ENCODE measurements around the gene CLASP1.
"Not testable (repeated sequence)": the region's sequence is repeated elsewhere in the genome, so short reads cannot be mapped to it uniquely, and the experiment has no call there.

The CLASP1 gene

GRCh38 chr2:121298476-121298875 lies 350.8 kb downstream of the CLASP1 start:
- DNase-seq = no peak

DNA sequence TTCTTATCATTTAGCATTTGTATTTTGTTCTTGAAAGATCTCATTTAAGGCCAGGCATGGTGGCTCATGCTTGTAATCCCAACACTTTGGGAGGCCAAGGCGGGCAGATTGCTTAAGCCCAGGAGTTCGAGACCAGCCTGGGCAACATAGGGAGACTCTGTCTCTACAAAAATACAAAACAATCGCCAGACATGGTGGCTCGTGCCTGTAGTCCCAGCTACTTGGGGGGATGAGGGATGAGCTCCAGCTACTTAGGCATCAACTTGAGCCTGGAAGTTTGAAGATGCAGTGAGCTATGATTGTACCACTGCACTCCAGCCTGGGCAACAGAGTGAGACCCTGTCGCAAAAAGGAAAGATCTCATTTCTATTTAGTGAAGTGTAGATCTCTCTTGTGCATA lies 351.4 kb downstream of the CLASP1 start:
- not testable (repeated sequence) for DNase-seq

DNA sequence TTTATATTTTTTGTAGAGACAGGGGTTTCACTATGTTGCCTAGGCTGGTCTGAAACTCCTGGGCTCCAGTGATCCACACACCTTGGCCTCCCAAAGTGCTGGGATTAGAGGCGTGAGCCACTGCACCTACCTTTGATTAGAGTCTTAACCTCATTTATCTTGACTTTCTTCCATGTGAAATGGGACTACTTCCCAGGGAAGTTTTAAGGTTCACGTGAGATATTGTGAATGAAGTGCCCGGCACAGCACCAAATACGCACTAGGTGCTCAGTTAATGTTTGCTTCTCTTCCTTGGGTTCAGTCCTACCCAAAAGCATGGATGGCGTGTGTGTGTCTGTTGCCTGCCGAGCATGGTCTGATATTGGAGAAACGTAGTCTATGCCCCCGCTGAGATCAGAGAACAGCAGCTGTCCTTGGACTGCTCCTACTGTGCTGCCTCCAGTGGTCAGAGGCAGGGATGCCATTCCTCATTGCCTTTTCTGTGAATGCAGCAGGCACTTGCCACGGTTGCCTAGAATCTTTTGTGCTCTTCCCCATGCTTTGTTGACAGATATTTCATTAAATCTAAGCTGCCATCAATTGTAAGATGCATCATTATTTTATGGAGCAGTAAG lies 351.9 kb downstream of the CLASP1 start:
- peak; percentile 28 for DNase-seq

- DNase-seq = no peak
Observed at GRCh38 chr2:121295911-121296650, 353.2 kb downstream of the CLASP1 start.

- DNase-seq = no peak
Observed at GRCh38 chr2:121294881-121295840, 354.1 kb downstream of the CLASP1 start.

DNA sequence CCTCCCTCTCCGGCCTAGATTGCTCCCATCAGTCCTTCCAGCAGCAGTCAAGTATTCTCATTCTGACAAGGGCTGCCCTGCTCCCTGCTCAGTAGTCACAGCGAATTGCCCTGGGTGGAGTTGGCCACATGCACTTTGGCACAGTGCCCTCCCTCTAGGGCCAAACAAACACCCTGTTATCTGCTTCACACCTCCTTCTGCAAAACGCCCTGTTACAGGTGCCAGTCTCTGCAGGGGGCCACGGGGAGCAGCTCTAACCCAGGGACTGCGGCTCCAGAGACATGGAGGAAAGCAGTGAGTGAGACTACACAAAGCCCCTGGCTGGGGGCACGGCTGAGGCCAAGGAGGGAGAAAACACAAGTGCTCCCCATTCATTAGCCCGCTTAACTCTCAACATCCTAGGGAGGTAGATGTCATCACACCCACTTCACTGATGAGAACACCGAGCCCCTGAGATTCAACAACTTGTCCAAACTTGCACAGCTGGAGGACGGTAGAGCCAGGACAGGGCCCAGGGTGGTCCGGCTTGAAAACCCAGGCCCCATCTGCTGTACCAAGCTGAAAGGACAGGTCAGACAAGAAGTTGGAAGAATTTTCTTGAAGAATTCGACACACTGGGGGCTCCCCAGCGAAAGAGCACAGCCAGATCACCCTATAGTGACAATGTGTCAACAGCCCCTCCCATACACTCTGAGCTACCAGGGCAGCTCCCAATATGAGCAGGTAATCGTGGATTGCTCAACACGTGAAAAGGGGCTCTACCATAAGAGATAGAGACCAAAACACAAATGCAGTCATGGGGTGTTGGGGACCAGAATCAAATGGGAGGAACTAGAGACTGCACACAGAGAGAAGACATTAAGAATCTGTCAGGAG lies 355.6 kb downstream of the CLASP1 start:
- DNase-seq = no peak

- DNase-seq = no peak
Observed at GRCh38 chr2:121291251-121291580, 358.0 kb downstream of the CLASP1 start.

DNA sequence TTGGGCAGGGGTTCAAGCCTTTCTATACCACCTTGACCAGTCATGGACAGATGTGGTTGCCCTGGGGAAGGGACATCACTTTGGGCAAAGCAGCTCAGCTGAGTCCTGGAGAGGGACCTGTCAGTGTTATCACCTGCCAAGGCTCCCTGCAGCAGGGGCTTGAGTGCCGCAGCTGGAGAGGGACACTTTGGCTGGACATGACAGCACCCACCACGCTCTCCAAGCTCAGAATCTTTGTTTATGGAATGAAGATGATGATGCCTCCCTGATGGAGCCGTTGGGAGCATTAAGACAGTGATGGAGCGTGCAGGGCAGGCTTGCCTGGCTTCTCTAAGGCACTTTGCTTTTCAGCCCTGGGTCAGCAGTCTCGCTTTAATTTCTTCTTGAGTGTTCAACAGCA lies 360.0 kb downstream of the CLASP1 start:
- no peak for DNase-seq

DNA sequence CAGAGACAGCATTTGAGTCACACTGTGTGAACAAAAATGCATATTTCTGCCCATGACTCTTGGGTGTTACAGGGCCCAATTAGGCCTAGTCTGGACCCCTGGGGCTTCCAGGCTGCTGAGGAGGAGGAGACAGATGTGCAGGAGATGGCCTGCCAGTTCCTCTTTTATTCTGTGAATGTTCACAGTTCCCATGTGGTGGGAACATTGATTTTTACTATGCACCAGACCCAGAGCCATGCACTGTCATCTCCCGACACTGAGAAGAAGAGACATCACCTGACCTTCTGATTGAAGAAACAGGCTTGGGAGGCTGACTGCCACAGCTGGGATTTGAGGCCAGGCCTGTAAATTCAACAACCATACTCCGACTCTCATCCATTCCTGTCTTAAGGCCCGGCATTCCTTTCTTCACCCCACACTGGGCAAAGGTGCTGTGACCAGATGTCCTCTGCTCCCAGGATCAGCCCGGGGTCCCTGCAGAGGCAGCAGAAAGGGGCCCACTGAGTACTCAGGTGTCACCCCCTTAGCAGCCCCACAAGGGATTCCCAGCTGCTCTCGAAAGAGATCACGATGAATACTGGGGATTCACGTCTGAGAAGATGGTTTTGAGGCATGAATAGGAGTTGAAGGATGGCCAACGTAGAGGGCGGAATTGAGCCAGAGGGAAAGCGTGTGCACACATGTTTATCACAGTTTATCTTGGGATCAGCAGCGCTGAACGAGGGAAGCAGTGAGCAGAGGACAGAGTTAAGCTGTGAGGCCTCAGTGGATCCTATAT lies 360.6 kb downstream of the CLASP1 start:
- DNase-seq = no peak

DNA sequence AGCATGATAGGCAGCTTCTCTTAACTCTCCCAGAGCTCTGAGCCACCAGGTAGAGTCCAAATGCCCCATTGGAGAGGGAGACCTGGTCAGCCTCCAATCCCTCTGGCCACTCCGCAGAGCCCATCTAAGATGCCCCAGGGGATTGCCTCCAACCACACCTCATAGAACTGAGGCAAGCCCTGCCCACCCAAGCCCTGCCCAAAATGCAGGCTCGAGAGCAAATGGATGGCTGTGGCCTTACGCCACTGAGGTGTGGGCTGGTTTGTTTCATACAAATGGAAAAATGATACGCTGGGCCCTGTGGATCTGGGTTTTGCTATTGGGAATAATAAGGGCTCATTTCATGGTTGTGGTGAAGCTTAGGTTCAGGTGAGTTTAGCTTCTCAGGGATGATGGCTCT lies 361.3 kb downstream of the CLASP1 start:
- DNase-seq = no peak
